Astrocyte (in vitro differentiated cells and primary cell): Measurements from ENCODE around the gene ADCYAP1R1. TPM values are rescaled to one million over a fixed set of nuclear protein-coding genes. Genes with fewer than 3 reads are reported as not detected.
"Not testable (repeated sequence)": the region's sequence is repeated elsewhere in the genome, so short reads cannot be mapped to it uniquely, and the experiment has no call there.

Experiments
- DNase-seq: peaks from one replicate; pipeline ENCODE4 v3.0.0-alpha.2; 2010; ENCODE audit warnings: low read depth
- FAIRE-seq: peaks from 2 replicates; lab custom pipeline; 2011; peaks lifted over from hg19 to GRCh38; lab: Jason Lieb, UNC
- H2AFZ ChIP-seq: 2 replicates; pipeline ENCODE4 v1.6.0; 2012; ENCODE audit warnings: low read depth, low read length, inconsistent platforms
- H3K27ac ChIP-seq: 2 replicates; pipeline ENCODE4 v1.5.1; 2011; ENCODE audit warnings: low read depth, low read length, inconsistent platforms
- H3K27me3 ChIP-seq: 2 replicates; pipeline ENCODE4 v1.6.0; 2011; ENCODE audit warnings: low read length, inconsistent platforms; ENCODE audit not compliant: insufficient read depth
- H3K36me3 ChIP-seq: 2 replicates; pipeline ENCODE4 v1.5.1; 2011; ENCODE audit warnings: low read length, inconsistent platforms; ENCODE audit not compliant: insufficient read depth
- H3K4me1 ChIP-seq: 2 replicates; pipeline ENCODE4 v1.5.1; 2011; ENCODE audit warnings: low read length, inconsistent platforms; ENCODE audit not compliant: insufficient read depth
- H3K4me2 ChIP-seq: 2 replicates; pipeline ENCODE4 v1.6.0; 2012; ENCODE audit warnings: low read length, inconsistent platforms
- H3K4me3 ChIP-seq: 2 replicates; pipeline ENCODE4 v1.5.1; 2011; ENCODE audit warnings: low read depth, mild to moderate bottlenecking, low read length, inconsistent platforms; ENCODE audit not compliant: insufficient read depth
- H3K79me2 ChIP-seq: 2 replicates; pipeline ENCODE4 v1.6.0; 2012; ENCODE audit warnings: mild to moderate bottlenecking, low read length, inconsistent platforms; ENCODE audit not compliant: insufficient read depth
- H3K9ac ChIP-seq: 2 replicates; pipeline ENCODE4 v1.6.0; 2012; ENCODE audit warnings: mild to moderate bottlenecking, low read length, inconsistent platforms
- H3K9me3 ChIP-seq: 2 replicates; pipeline ENCODE4 v1.5.1; 2012; ENCODE audit warnings: low read depth, mild to moderate bottlenecking, low read length, inconsistent platforms; ENCODE audit not compliant: insufficient read depth
- H4K20me1 ChIP-seq: 2 replicates; pipeline ENCODE4 v1.6.0; 2012; ENCODE audit warnings: low read length, inconsistent platforms; ENCODE audit not compliant: insufficient read depth
- H3K27ac Mint-ChIP-seq: one replicate; pipeline ENCODE4 v1.8.0; 2021; ENCODE audit warnings: mild to moderate bottlenecking, mixed read lengths; ENCODE audit not compliant: unreplicated experiment
- H3K27me3 Mint-ChIP-seq: one replicate; pipeline ENCODE4 v1.8.0; 2021; ENCODE audit warnings: low read depth, mixed read lengths; ENCODE audit not compliant: unreplicated experiment
- H3K36me3 Mint-ChIP-seq: one replicate; pipeline ENCODE4 v1.8.0; 2021; ENCODE audit warnings: low read depth, mixed read lengths; ENCODE audit not compliant: unreplicated experiment
- H3K4me1 Mint-ChIP-seq: one replicate; pipeline ENCODE4 v1.8.0; 2021; ENCODE audit warnings: low read depth, mixed read lengths; ENCODE audit not compliant: unreplicated experiment
- H3K4me3 Mint-ChIP-seq: one replicate; pipeline ENCODE4 v1.8.0; 2021; ENCODE audit warnings: mild to moderate bottlenecking, moderate library complexity, mixed read lengths; ENCODE audit not compliant: unreplicated experiment
- H3K9me3 Mint-ChIP-seq: one replicate; pipeline ENCODE4 v1.8.0; 2021; ENCODE audit warnings: mild to moderate bottlenecking, mixed read lengths; ENCODE audit not compliant: unreplicated experiment
- CTCF ChIP-seq: IDR thresholded peaks from 2 replicates; pipeline ENCODE4 v1.5.1; 2011; ENCODE audit warnings: low read depth, mild to moderate bottlenecking, inconsistent platforms, low read length, moderate library complexity; ENCODE audit not compliant: insufficient read depth
- EZH2 ChIP-seq: IDR thresholded peaks from 2 replicates; pipeline ENCODE4 v1.6.1; 2012; ENCODE audit warnings: mild to moderate bottlenecking, low read length, inconsistent platforms; ENCODE audit not compliant: insufficient read depth
- total RNA-seq: library from RNA; stranded (reverse); gene quantifications from 2 replicates; pipeline ENCODE4 v1.2.1, GENCODE V29; 2021

The ADCYAP1R1 gene
- total RNA-seq, 1 donor from 2014 or later, result 0.05 TPM

DNA sequence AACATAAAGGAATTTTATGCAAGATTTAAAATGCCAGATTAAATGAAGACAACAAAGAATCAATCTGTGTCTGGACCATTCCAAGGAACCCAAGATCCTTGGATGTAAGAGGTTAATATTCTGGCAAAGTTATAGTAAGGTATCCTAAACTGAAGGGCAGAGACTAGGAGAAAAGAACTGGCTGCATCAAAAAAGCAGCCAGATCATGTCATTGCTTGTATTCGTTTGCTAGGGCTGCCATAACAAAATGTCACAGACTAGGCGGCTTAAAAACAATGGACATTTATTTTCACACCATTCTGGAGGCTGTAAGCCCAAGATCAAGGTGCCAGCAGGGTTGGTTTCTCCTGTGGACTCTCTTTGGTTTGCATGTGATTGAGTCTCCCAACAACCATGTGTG lies 99.7 kb downstream of the ADCYAP1R1 start:
- Histone ChIP-seq H3K4me3 (no peak overlapping the region), H3K4me2 (no peak overlapping the region), H3K79me2 (no peaks in the 10 kb centered on the region), H3K9me3 (no peaks in the 10 kb centered on the region), H3K9ac (no peak overlapping the region), H3K4me1 (no peaks in the 10 kb centered on the region), H3K27ac (no peak overlapping the region), H3K36me3 (no peaks in the 10 kb centered on the region), H2AFZ (no peak overlapping the region), H4K20me1 (no peaks in the 10 kb centered on the region), H3K27me3 (no peaks in the 10 kb centered on the region)
- H3K36me3 Mint-ChIP-seq, result no peaks in the 10 kb centered on the region
- DNase-seq (no peak), FAIRE-seq (no peak)
- no peaks in the 10 kb centered on the region for H3K27me3 Mint-ChIP-seq
- H3K4me1 Mint-ChIP-seq, result no peaks in the 10 kb centered on the region
- H3K9me3 Mint-ChIP-seq, result no peaks in the 10 kb centered on the region
- no peak overlapping the region for H3K4me3 Mint-ChIP-seq
- TF ChIP-seq CTCF (no peak), EZH2 (no peak)
- no peak overlapping the region for H3K27ac Mint-ChIP-seq

- not testable (repeated sequence) for H3K4me2 ChIP-seq, FAIRE-seq, H3K9ac ChIP-seq
Observed at GRCh38 chr7:31153318-31153717, 101.2 kb downstream of the ADCYAP1R1 start.

DNA sequence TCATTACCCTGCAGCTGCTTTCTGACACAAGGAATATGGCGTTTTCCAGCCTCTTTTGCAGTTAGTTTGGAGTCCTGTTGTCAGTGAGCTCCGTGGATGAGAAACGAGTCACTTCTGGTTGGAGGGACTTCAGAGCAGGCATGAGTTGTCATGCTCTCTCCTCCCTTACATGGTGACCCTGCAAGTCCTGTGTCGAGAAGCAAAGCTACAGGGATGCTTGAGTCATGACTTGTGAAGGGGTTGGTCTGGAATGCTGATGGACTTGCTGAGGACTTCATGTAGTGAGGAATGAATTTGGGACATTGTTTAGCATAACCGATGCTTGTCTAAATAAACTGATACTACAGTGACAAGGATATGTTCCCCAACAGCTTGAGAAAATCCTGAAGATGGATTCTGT lies 108.8 kb downstream of the ADCYAP1R1 start:
- Mint-ChIP-seq H3K4me3 (no peak overlapping the region), H3K27me3 (no peaks in the 10 kb centered on the region), H3K36me3 (no peaks in the 10 kb centered on the region), H3K4me1 (no peaks in the 10 kb centered on the region), H3K9me3 (no peaks in the 10 kb centered on the region), H3K27ac (no peak overlapping the region)
- Histone ChIP-seq H3K79me2 (no peaks in the 10 kb centered on the region), H3K4me3 (no peak overlapping the region), H3K27me3 (no peaks in the 10 kb centered on the region), H3K4me1 (no peaks in the 10 kb centered on the region), H3K36me3 (no peaks in the 10 kb centered on the region), H4K20me1 (no peaks in the 10 kb centered on the region), H3K4me2 (no peak overlapping the region), H3K9ac (no peak overlapping the region), H2AFZ (no peak overlapping the region), H3K27ac (no peak overlapping the region), H3K9me3 (no peaks in the 10 kb centered on the region)
- FAIRE-seq (no peak), DNase-seq (no peak)
- TF ChIP-seq EZH2, result no peak
- TF ChIP-seq CTCF, result no peak

More at GRCh38 chr7:31153318-31153717, 101.2 kb downstream of the ADCYAP1R1 start:
- H3K4me3 ChIP-seq, H2AFZ ChIP-seq, H3K4me3 Mint-ChIP-seq, DNase-seq, H3K9me3 ChIP-seq, H3K27me3 ChIP-seq, H3K79me2 ChIP-seq, H3K9me3 Mint-ChIP-seq, H3K4me1 Mint-ChIP-seq, H3K27ac Mint-ChIP-seq, H3K4me1 ChIP-seq, H3K36me3 ChIP-seq, H3K36me3 Mint-ChIP-seq, H3K27ac ChIP-seq, H3K27me3 Mint-ChIP-seq, H4K20me1 ChIP-seq: not testable (repeated sequence)

Other genes with a start within 250 kb of the ADCYAP1R1 start
- gene AQP1, start 140.5 kb upstream of the ADCYAP1R1 start, total RNA-seq, result 6.7 and 10.0 TPM in 2 replicates
- gene GHRHR, start 88.4 kb upstream of the ADCYAP1R1 start, total RNA-seq, result not detected in 2 replicates